ENCODE results near the gene FLRT2.

Gene FLRT2

DNA sequence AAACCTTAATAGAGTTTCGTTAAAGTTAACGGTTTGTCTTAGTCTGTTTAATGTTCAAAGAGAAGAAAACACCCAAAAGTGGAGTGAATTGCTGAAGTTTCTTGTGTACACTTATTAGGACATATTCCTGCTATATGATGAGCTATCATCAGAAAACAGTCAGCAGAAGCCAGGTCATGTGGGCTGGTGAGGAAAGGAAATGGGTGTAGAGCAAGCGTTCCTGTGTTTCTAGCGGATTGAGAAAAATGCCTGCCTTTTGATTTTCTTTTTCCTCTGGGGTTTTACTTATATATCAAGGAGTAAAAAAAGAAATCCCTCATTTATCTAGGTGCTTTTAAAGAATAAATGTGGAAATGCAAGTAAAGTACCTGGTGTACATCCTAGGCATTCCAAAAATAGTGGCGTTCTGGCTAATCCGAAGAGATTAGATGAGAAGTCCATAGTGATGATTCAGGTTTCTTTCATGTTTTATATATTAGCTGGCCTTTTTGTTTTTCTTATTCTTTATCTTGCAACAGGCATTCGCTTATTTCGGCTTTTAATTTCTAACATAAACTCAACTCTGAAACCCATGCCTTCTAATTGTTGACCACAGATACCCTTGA, 50.7 kb downstream of the FLRT2 start:
- TF ChIP-seq, protein P1, sequence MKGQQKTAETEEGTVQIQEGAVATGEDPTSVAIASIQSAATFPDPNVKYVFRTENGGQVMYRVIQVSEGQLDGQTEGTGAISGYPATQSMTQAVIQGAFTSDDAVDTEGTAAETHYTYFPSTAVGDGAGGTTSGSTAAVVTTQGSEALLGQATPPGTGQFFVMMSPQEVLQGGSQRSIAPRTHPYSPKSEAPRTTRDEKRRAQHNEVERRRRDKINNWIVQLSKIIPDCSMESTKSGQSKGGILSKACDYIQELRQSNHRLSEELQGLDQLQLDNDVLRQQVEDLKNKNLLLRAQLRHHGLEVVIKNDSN (IDR thresholded peaks at IDR 0.05), result no peak
- TF ChIP-seq EP300 (IDR thresholded peaks at IDR 0.05; ENCODE audit: borderline replicate concordance) (no peak), TCF12 (IDR thresholded peaks at IDR 0.05; ENCODE audit: low read depth) (no peak), MAX (IDR thresholded peaks at IDR 0.05) (no peak), CEBPB (IDR thresholded peaks at IDR 0.05) (no peak), RAD21 (IDR thresholded peaks at IDR 0.05; ENCODE audit: low read depth) (no peak), EGR1 (IDR thresholded peaks at IDR 0.05) (no peak), FOXM1 (IDR thresholded peaks at IDR 0.05; ENCODE audit: borderline replicate concordance, low read depth) (no peak), ZBTB7A (IDR thresholded peaks at IDR 0.05; ENCODE audit: low read depth) (no peak), REST (IDR thresholded peaks at IDR 0.05; ENCODE audit: low read depth) (no peak), CREB1 (IDR thresholded peaks at IDR 0.05; ENCODE audit: low read depth) (no peak), NFIC (IDR thresholded peaks at IDR 0.05) (no peak), TEAD4 (IDR thresholded peaks at IDR 0.05) (no peak)

DNA sequence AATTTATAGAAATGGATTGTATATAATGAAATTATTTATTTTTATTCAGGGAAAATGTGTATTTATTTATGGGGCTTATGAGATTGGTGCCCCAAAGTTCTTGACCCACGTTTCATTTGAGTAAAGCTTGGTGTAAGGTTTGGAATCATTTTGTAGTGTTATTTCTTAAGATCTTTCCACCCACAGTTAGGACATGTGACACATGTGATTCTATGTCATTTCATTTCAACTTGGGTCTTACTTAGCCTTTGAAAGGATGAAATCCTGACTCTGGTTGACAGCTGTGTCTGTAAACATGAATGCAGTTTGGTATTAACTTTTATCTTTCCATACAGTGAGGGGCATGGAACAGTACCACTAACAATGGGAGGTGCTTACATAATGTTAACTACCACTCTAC, 51.7 kb downstream of the FLRT2 start:
- TF ChIP-seq TEAD4 (IDR thresholded peaks at IDR 0.05) (no peak), NFIC (IDR thresholded peaks at IDR 0.05) (no peak), RAD21 (IDR thresholded peaks at IDR 0.05; ENCODE audit: low read depth) (no peak), EP300 (IDR thresholded peaks at IDR 0.05; ENCODE audit: borderline replicate concordance) (no peak), EGR1 (IDR thresholded peaks at IDR 0.05) (no peak), YY1 (IDR thresholded peaks at IDR 0.05; ENCODE audit: low read depth) (no peak), CREB1 (IDR thresholded peaks at IDR 0.05; ENCODE audit: low read depth) (no peak), FOXM1 (IDR thresholded peaks at IDR 0.05; ENCODE audit: borderline replicate concordance, low read depth) (no peak), REST (IDR thresholded peaks at IDR 0.05; ENCODE audit: low read depth) (no peak), TCF12 (IDR thresholded peaks at IDR 0.05; ENCODE audit: low read depth) (no peak), ZBTB7A (IDR thresholded peaks at IDR 0.05; ENCODE audit: low read depth) (no peak), MAX (IDR thresholded peaks at IDR 0.05) (no peak), CEBPB (IDR thresholded peaks at IDR 0.05) (no peak), TAF1 (IDR thresholded peaks at IDR 0.05; ENCODE audit: low read depth) (no peak)
- TF ChIP-seq, protein P1 (IDR thresholded peaks at IDR 0.05), result no peak

DNA sequence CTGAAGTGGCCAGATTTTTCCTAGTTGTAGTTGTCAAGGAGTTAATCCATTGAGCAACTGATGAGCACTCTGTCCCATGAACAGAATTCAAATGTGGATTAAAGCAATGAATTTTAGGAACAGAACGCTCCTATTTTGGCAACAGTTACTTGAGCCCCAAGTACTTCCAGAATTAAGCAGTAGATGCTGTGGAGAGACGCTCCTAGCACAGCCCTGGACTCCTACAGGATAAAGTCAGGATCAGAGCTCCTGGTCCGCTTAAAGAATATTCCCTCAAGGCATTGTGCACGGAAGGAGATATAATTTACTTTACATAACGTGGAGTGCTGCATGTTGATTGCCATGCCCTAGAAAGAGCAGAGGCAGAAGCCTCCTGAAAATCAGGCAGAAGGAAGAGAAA, 53.4 kb downstream of the FLRT2 start:
- TF ChIP-seq TEAD4 (IDR thresholded peaks at IDR 0.05) (no peak), RAD21 (IDR thresholded peaks at IDR 0.05; ENCODE audit: low read depth) (no peak), CEBPB (IDR thresholded peaks at IDR 0.05) (no peak), REST (IDR thresholded peaks at IDR 0.05; ENCODE audit: low read depth) (no peak)
- TF ChIP-seq, protein P1 (IDR thresholded peaks at IDR 0.05), result no peak

DNA sequence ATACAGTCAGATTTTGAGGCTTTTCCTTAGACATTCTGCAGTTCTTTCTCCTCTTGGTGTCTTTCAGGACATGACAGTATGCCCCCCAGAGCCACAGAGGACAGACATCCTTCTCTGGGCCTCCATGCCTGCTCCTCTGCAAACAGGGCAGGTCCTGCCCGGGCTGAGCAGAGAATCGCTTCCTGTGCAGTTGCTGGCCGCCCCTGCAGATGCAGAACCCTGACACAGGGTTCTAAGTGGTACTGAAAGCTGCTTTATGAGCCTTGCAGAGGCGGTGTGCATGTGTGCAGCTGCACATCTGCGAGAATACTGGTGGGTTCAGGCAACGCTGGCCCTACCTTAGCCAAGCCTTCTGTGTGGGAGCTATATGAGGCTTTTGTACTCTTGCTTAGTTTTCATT, 54.5 kb downstream of the FLRT2 start:
- TF ChIP-seq CEBPB (IDR thresholded peaks at IDR 0.05), result no peak
- TF ChIP-seq TEAD4 (IDR thresholded peaks at IDR 0.05), result no peak
- TF ChIP-seq EP300 (IDR thresholded peaks at IDR 0.05; ENCODE audit: borderline replicate concordance), result no peak
- no peak for TF ChIP-seq YY1 (IDR thresholded peaks at IDR 0.05; ENCODE audit: low read depth)
- no peak for TF ChIP-seq REST (IDR thresholded peaks at IDR 0.05; ENCODE audit: low read depth)
- no peak for TF ChIP-seq TCF12 (IDR thresholded peaks at IDR 0.05; ENCODE audit: low read depth)
- no peak for TF ChIP-seq NFIC (IDR thresholded peaks at IDR 0.05)
- no peak for TF ChIP-seq FOXM1 (IDR thresholded peaks at IDR 0.05; ENCODE audit: borderline replicate concordance, low read depth)
- TF ChIP-seq TAF1 (IDR thresholded peaks at IDR 0.05; ENCODE audit: low read depth), result no peak

Data from Ishikawa (cell line).